HG02623 (cell line): ENCODE data around the gene RAP1GAP2.
"Not testable (repeated sequence)": the region's sequence is repeated elsewhere in the genome, so short reads cannot be mapped to it uniquely, and the experiment has no call there.

ENCODE experiments used
- ATAC-seq: cut with Tn5 transposase; IDR thresholded peaks from one replicate; pipeline ENCODE4 v1.9.1; 2021; ENCODE audit warnings: moderate library complexity; ENCODE audit not compliant: unreplicated experiment

Gene RAP1GAP2

GRCh38 chr17:2880050-2880449 lies 83.8 kb downstream of the RAP1GAP2 start:
- no peak for ATAC-seq

- no peak for ATAC-seq
These were observed 85.1 kb downstream of the RAP1GAP2 start for GRCh38 chr17:2881295-2881694.

- no peak for ATAC-seq
These were observed 87.4 kb downstream of the RAP1GAP2 start for GRCh38 chr17:2883544-2884213.

GRCh38 chr17:2885733-2886132 lies 89.5 kb downstream of the RAP1GAP2 start:
- ATAC-seq: no peak

- no peak for ATAC-seq
These were observed 92.1 kb downstream of the RAP1GAP2 start for GRCh38 chr17:2888326-2888725.

GRCh38 chr17:2889256-2889655 lies 93.0 kb downstream of the RAP1GAP2 start:
- ATAC-seq: no peak

GRCh38 chr17:2890778-2891177 lies 94.5 kb downstream of the RAP1GAP2 start:
- not testable (repeated sequence) for ATAC-seq

GRCh38 chr17:2892305-2892971 lies 96.2 kb downstream of the RAP1GAP2 start:
- ATAC-seq: no peak

- no peak for ATAC-seq
These were observed 97.2 kb downstream of the RAP1GAP2 start for GRCh38 chr17:2893422-2893914.

GRCh38 chr17:2894782-2895181 lies 98.5 kb downstream of the RAP1GAP2 start:
- ATAC-seq: no peak

GRCh38 chr17:2897605-2898004 lies 101.4 kb downstream of the RAP1GAP2 start:
- no peak for ATAC-seq

- no peak for ATAC-seq
These were observed 102.2 kb downstream of the RAP1GAP2 start for GRCh38 chr17:2898255-2898926.

GRCh38 chr17:2899906-2900305 lies 103.7 kb downstream of the RAP1GAP2 start:
- ATAC-seq: no peak

GRCh38 chr17:2900842-2901241 lies 104.6 kb downstream of the RAP1GAP2 start:
- no peak for ATAC-seq

- no peak for ATAC-seq
These were observed 105.3 kb downstream of the RAP1GAP2 start for GRCh38 chr17:2901582-2901981.

GRCh38 chr17:2902546-2902945 lies 106.3 kb downstream of the RAP1GAP2 start:
- ATAC-seq: no peak

GRCh38 chr17:2903193-2903974 lies 107.1 kb downstream of the RAP1GAP2 start:
- no peak for ATAC-seq

- ATAC-seq: no peak
These were observed 107.9 kb downstream of the RAP1GAP2 start for GRCh38 chr17:2904135-2904534.

GRCh38 chr17:2905269-2905668 lies 109.0 kb downstream of the RAP1GAP2 start:
- ATAC-seq: no peak

- no peak for ATAC-seq
These were observed 109.7 kb downstream of the RAP1GAP2 start for GRCh38 chr17:2905696-2906501.
